Measurements from ENCODE around the gene PARD6B.

- TF ChIP-seq, protein P1, sequence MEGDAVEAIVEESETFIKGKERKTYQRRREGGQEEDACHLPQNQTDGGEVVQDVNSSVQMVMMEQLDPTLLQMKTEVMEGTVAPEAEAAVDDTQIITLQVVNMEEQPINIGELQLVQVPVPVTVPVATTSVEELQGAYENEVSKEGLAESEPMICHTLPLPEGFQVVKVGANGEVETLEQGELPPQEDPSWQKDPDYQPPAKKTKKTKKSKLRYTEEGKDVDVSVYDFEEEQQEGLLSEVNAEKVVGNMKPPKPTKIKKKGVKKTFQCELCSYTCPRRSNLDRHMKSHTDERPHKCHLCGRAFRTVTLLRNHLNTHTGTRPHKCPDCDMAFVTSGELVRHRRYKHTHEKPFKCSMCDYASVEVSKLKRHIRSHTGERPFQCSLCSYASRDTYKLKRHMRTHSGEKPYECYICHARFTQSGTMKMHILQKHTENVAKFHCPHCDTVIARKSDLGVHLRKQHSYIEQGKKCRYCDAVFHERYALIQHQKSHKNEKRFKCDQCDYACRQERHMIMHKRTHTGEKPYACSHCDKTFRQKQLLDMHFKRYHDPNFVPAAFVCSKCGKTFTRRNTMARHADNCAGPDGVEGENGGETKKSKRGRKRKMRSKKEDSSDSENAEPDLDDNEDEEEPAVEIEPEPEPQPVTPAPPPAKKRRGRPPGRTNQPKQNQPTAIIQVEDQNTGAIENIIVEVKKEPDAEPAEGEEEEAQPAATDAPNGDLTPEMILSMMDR (IDR thresholded peaks at IDR 0.05): no peak
- no peak for TF ChIP-seq EZH2 (IDR thresholded peaks at IDR 0.05; ENCODE audit: borderline replicate concordance, insufficient read depth, low read depth, low read length, poor library complexity, severe bottlenecking)
Observed at GRCh38 chr20:50733644-50734349, 2.4 kb downstream of the PARD6B start.
